OCI-LY1 (cell line): ENCODE measurements around the gene REEP5.

Experiments
- H2AFZ ChIP-seq: fragments of 200-600 bp; sonication (generic), shearing (Covaris generic); 2 replicates; pipeline ENCODE4 v1.6.0; 2014; ENCODE audit warnings: antibody characterized with exemption, mild to moderate bottlenecking, low read length
- H3F3A ChIP-seq: fragments of 200-600 bp; sonication (generic), shearing (Covaris generic); 2 replicates; pipeline ENCODE4 v1.6.0; 2014; ENCODE audit warnings: mild to moderate bottlenecking, antibody characterized with exemption, low read length, moderate library complexity; ENCODE audit not compliant: insufficient read depth
- H3K27ac ChIP-seq: fragments of 200-600 bp; sonication (generic); 2 replicates; pipeline ENCODE4 v1.5.1; 2014; ENCODE audit warnings: low read length, mixed run types, mild to moderate bottlenecking, low read depth; ENCODE audit not compliant: poor library complexity, severe bottlenecking
- H3K27me3 ChIP-seq: fragments of 200-600 bp; sonication (generic); 2 replicates; pipeline ENCODE4 v1.6.0; 2014; ENCODE audit warnings: antibody characterized with exemption, mild to moderate bottlenecking, low read length, moderate library complexity; ENCODE audit not compliant: insufficient read depth
- H3K36me3 ChIP-seq: fragments of 200-600 bp; sonication (generic); 2 replicates; pipeline ENCODE4 v1.6.1; 2014; ENCODE audit warnings: mild to moderate bottlenecking, antibody characterized with exemption, low read length, moderate library complexity, mixed read lengths; ENCODE audit not compliant: insufficient read depth
- H3K4me1 ChIP-seq: fragments of 200-600 bp; sonication (generic); 2 replicates; pipeline ENCODE4 v1.5.1; 2014; ENCODE audit warnings: mild to moderate bottlenecking, low read length, moderate library complexity; ENCODE audit not compliant: insufficient read depth, severe bottlenecking
- H3K4me2 ChIP-seq: fragments of 200-600 bp; sonication (generic), shearing (Covaris generic); 2 replicates; pipeline ENCODE4 v1.6.1; 2014; ENCODE audit warnings: low read length
- H3K4me3 ChIP-seq: fragments of 200-600 bp; sonication (generic); 2 replicates; pipeline ENCODE4 v1.5.1; 2014; ENCODE audit warnings: low read length, low read depth, mild to moderate bottlenecking, mixed read lengths; ENCODE audit not compliant: poor library complexity, severe bottlenecking
- H3K79me2 ChIP-seq: fragments of 200-600 bp; shearing (Covaris generic); 2 replicates; pipeline ENCODE4 v1.6.1; 2016; ENCODE audit warnings: mixed run types, low read length, mixed read lengths; ENCODE audit not compliant: insufficient read depth
- H3K9ac ChIP-seq: fragments of 200-600 bp; sonication (generic), shearing (Covaris generic); 2 replicates; pipeline ENCODE4 v1.6.1; 2014; ENCODE audit warnings: mild to moderate bottlenecking, low read length, mixed read lengths
- H3K9me2 ChIP-seq: fragments of 200-600 bp; sonication (generic), shearing (Covaris generic); 2 replicates; pipeline ENCODE4 v1.6.1; 2014; ENCODE audit warnings: low read depth, mild to moderate bottlenecking, low read length, mixed read lengths
- H3K9me3 ChIP-seq: fragments of 200-600 bp; shearing (Covaris generic); 2 replicates; pipeline ENCODE4 v1.6.1; 2014; ENCODE audit warnings: low read length, mixed read lengths
- H4K20me1 ChIP-seq: fragments of 200-600 bp; sonication (generic), shearing (Covaris generic); 2 replicates; pipeline ENCODE4 v1.6.0; 2016; ENCODE audit warnings: mild to moderate bottlenecking, low read length; ENCODE audit not compliant: insufficient read depth
- CTCF ChIP-seq: fragments of 200-600 bp; sonication (generic), shearing (Covaris generic); IDR thresholded peaks from 2 replicates; pipeline ENCODE4 v1.5.1; 2017; ENCODE audit warnings: mild to moderate bottlenecking, antibody characterized with exemption, low read length, moderate library complexity, mixed read lengths
- EZH2 ChIP-seq: fragments of 200-600 bp; sonication (generic), shearing (Covaris generic); IDR thresholded peaks from 2 replicates; pipeline ENCODE4 v1.8.0; 2017; ENCODE audit warnings: borderline replicate concordance, mixed run types, mild to moderate bottlenecking, antibody characterized with exemption, low read length, moderate library complexity, mixed read lengths

REEP5 gene

GRCh38 chr5:112914584-112914983, 7.4 kb downstream of the REEP5 start:
- Histone ChIP-seq H3K4me1 (peaks cover 10% of the 10 kb centered on the region), H4K20me1 (no peaks in the 10 kb centered on the region), H3K27ac (no peak overlapping the region), H2AFZ (no peak overlapping the region), H3K36me3 (peaks cover 78% of the 10 kb centered on the region), H3K27me3 (no peaks in the 10 kb centered on the region), H3K9me2 (no peaks in the 10 kb centered on the region), H3F3A (no peaks in the 10 kb centered on the region), H3K4me2 (no peak overlapping the region), H3K4me3 (no peak overlapping the region), H3K9ac (no peak overlapping the region), H3K9me3 (no peaks in the 10 kb centered on the region), H3K79me2 (no peaks in the 10 kb centered on the region)
- TF ChIP-seq CTCF: no peak
- TF ChIP-seq EZH2: no peak

- Histone ChIP-seq H4K20me1 (no peaks in the 10 kb centered on the region), H3K4me3 (no peak overlapping the region), H3K9me2 (no peaks in the 10 kb centered on the region), H3K36me3 (peaks cover 59% of the 10 kb centered on the region), H2AFZ (no peak overlapping the region), H3F3A (no peaks in the 10 kb centered on the region), H3K9ac (no peak overlapping the region), H3K4me2 (no peak overlapping the region), H3K27me3 (no peaks in the 10 kb centered on the region), H3K27ac (no peak overlapping the region), H3K9me3 (no peaks in the 10 kb centered on the region), H3K4me1 (peaks cover 11% of the 10 kb centered on the region), H3K79me2 (no peaks in the 10 kb centered on the region)
- no peak for TF ChIP-seq CTCF
- TF ChIP-seq EZH2: no peak
Measured at GRCh38 chr5:112910529-112910928, 11.5 kb downstream of the REEP5 start.

GRCh38 chr5:112908854-112909253, 13.2 kb downstream of the REEP5 start:
- Histone ChIP-seq H3K9me2 (no peaks in the 10 kb centered on the region), H3K27ac (no peak overlapping the region), H3K9me3 (no peaks in the 10 kb centered on the region), H3K36me3 (peaks cover 42% of the 10 kb centered on the region), H4K20me1 (no peaks in the 10 kb centered on the region), H3F3A (no peaks in the 10 kb centered on the region), H3K9ac (no peak overlapping the region), H2AFZ (no peak overlapping the region), H3K27me3 (no peaks in the 10 kb centered on the region), H3K4me3 (no peak overlapping the region), H3K4me1 (peaks cover 11% of the 10 kb centered on the region), H3K79me2 (no peaks in the 10 kb centered on the region), H3K4me2 (no peak overlapping the region)
- TF ChIP-seq CTCF (no peak), EZH2 (no peak)
